KMS-11 (cell line): ENCODE data around the gene DAO.
"Not testable (repeated sequence)": the region's sequence is repeated elsewhere in the genome, so short reads cannot be mapped to it uniquely, and the experiment has no call there.

Experiments
- H2AFZ ChIP-seq: fragments of 200-600 bp; sonication (generic); 2 replicates; pipeline ENCODE4 v1.6.1; 2016; ENCODE audit warnings: antibody characterized with exemption, mixed run types, low read depth
- H3K27ac ChIP-seq: fragments of 200-600 bp; sonication (generic); 2 replicates; pipeline ENCODE4 v1.6.1; 2016; ENCODE audit warnings: mild to moderate bottlenecking, mixed run types
- H3K27me3 ChIP-seq: fragments of 200-600 bp; sonication (generic); 2 replicates; pipeline ENCODE4 v1.6.1; 2017; ENCODE audit warnings: mild to moderate bottlenecking, low read depth, mixed run types, moderate library complexity; ENCODE audit not compliant: insufficient read depth
- H3K36me3 ChIP-seq: fragments of 200-600 bp; sonication (generic); 2 replicates; pipeline ENCODE4 v1.6.1; 2017; ENCODE audit warnings: mild to moderate bottlenecking, mixed run types; ENCODE audit not compliant: insufficient read depth
- H3K4me1 ChIP-seq: fragments of 200-600 bp; sonication (generic); 2 replicates; pipeline ENCODE4 v1.6.1; 2016; ENCODE audit warnings: mild to moderate bottlenecking, low read depth, mixed run types; ENCODE audit not compliant: poor library complexity, severe bottlenecking
- H3K4me2 ChIP-seq: fragments of 200-600 bp; sonication (generic); 2 replicates; pipeline ENCODE4 v1.7.0; 2016; ENCODE audit warnings: mild to moderate bottlenecking, mixed run types
- H3K4me3 ChIP-seq: fragments of 200-600 bp; sonication (generic); IDR thresholded peaks from 2 replicates; pipeline ENCODE4 v1.6.1; 2017; ENCODE audit warnings: low read depth, low read length, mixed read lengths; ENCODE audit not compliant: insufficient read depth
- H3K79me2 ChIP-seq: fragments of 200-600 bp; sonication (generic); 2 replicates; pipeline ENCODE4 v1.6.1; 2016; ENCODE audit warnings: low read depth, mixed run types; ENCODE audit not compliant: insufficient read depth
- H3K9ac ChIP-seq: fragments of 200-600 bp; sonication (generic); 2 replicates; pipeline ENCODE4 v1.6.1; 2016; ENCODE audit warnings: mild to moderate bottlenecking, mixed run types
- H4K20me1 ChIP-seq: fragments of 200-600 bp; sonication (generic); 2 replicates; pipeline ENCODE4 v1.6.1; 2016; ENCODE audit warnings: mild to moderate bottlenecking, mixed run types; ENCODE audit not compliant: insufficient read depth
- CTCF ChIP-seq: fragments of 200-600 bp; sonication (generic); conservative IDR thresholded peaks from 2 replicates; pipeline ENCODE4 v1.6.1; 2017; ENCODE audit warnings: low read depth, mild to moderate bottlenecking, antibody characterized with exemption, low read length, moderate library complexity, mixed read lengths

The DAO gene

GRCh38 chr12:108840605-108841332, 39.1 kb upstream of the DAO start:
- H3K9ac ChIP-seq = no peak overlapping the region
- no peaks in the 10 kb centered on the region for H3K36me3 ChIP-seq
- H3K27ac ChIP-seq = no peak overlapping the region
- no peak overlapping the region for H3K4me3 ChIP-seq
- no peaks in the 10 kb centered on the region for H3K27me3 ChIP-seq
- H3K4me1 ChIP-seq = no peaks in the 10 kb centered on the region
- no peaks in the 10 kb centered on the region for H3K79me2 ChIP-seq
- no peak for TF ChIP-seq CTCF
- no peak overlapping the region for H3K4me2 ChIP-seq
- no peak overlapping the region for H2AFZ ChIP-seq
- no peaks in the 10 kb centered on the region for H4K20me1 ChIP-seq

GRCh38 chr12:108841825-108842224, 38.1 kb upstream of the DAO start:
- H3K27me3 ChIP-seq, H4K20me1 ChIP-seq, H3K4me2 ChIP-seq, H3K36me3 ChIP-seq, H3K4me3 ChIP-seq, H3K4me1 ChIP-seq, H3K27ac ChIP-seq, H2AFZ ChIP-seq, H3K79me2 ChIP-seq, H3K9ac ChIP-seq: not testable (repeated sequence)

GRCh38 chr12:108842361-108842760, 37.5 kb upstream of the DAO start:
- Histone ChIP-seq H3K36me3 (no peaks in the 10 kb centered on the region), H3K4me2 (no peak overlapping the region), H3K4me3 (no peak overlapping the region), H3K79me2 (no peaks in the 10 kb centered on the region), H4K20me1 (no peaks in the 10 kb centered on the region), H3K9ac (no peak overlapping the region), H3K27ac (no peak overlapping the region), H2AFZ (no peak overlapping the region), H3K27me3 (no peaks in the 10 kb centered on the region), H3K4me1 (no peaks in the 10 kb centered on the region)
- no peak for TF ChIP-seq CTCF

- TF ChIP-seq CTCF = no peak
- no peak overlapping the region for H3K9ac ChIP-seq
- H3K4me3 ChIP-seq = no peak overlapping the region
- no peaks in the 10 kb centered on the region for H3K4me1 ChIP-seq
- H3K27me3 ChIP-seq = no peaks in the 10 kb centered on the region
- H3K79me2 ChIP-seq = no peaks in the 10 kb centered on the region
- H3K27ac ChIP-seq = no peak overlapping the region
- no peaks in the 10 kb centered on the region for H3K36me3 ChIP-seq
- H3K4me2 ChIP-seq = no peak overlapping the region
- H4K20me1 ChIP-seq = no peaks in the 10 kb centered on the region
- H2AFZ ChIP-seq = no peak overlapping the region
Observed at GRCh38 chr12:108843187-108843586, 36.7 kb upstream of the DAO start.

- no peaks in the 10 kb centered on the region for H3K79me2 ChIP-seq
- H4K20me1 ChIP-seq = no peaks in the 10 kb centered on the region
- no peak overlapping the region for H2AFZ ChIP-seq
- no peaks in the 10 kb centered on the region for H3K27me3 ChIP-seq
- H3K4me1 ChIP-seq = no peaks in the 10 kb centered on the region
- no peak overlapping the region for H3K4me2 ChIP-seq
- no peak overlapping the region for H3K4me3 ChIP-seq
- no peak for TF ChIP-seq CTCF
- H3K36me3 ChIP-seq = no peaks in the 10 kb centered on the region
- H3K27ac ChIP-seq = no peak overlapping the region
- H3K9ac ChIP-seq = no peak overlapping the region
Observed at GRCh38 chr12:108845696-108846095, 34.2 kb upstream of the DAO start.
